RPMI8226 (cell line): ENCODE measurements around the gene LRP8.

ENCODE experiments used
- DNase-seq: peaks from one replicate; pipeline ENCODE4 v3.0.0-alpha.2; 2015

Gene LRP8

GRCh38 chr1:53339736-53340635 is 12.1 kb upstream of the LRP8 start:
- DNase-seq = no peak

- DNase-seq = no peak
Observed at GRCh38 chr1:53338423-53338822, 10.6 kb upstream of the LRP8 start.

- DNase-seq = no peak
Observed at GRCh38 chr1:53337499-53337898, 9.6 kb upstream of the LRP8 start.

GRCh38 chr1:53336146-53336545 is 8.3 kb upstream of the LRP8 start:
- DNase-seq = no peak

DNA sequence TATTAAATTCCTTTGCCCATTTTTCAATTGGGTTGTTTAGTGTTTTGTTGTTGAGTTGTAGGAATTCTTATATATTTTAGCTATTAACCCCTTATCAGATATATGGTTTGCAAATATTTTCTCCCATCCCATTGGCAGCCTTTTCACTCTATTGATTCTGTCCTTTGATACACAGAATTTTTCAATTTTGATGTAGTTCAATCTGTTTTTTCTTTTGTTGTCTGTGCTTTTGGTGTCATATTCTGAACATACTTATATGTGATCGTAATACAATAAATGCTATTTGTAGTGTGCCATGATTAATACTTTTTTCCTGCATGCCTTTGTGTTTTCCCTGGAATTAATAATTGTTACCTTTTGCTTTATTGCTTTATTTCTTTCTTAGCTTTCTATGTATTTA is 7.8 kb upstream of the LRP8 start:
- no peak for DNase-seq

- DNase-seq = no peak
Observed at GRCh38 chr1:53334781-53335180, 6.9 kb upstream of the LRP8 start.

GRCh38 chr1:53334312-53334711 is 6.4 kb upstream of the LRP8 start:
- no peak for DNase-seq

DNA sequence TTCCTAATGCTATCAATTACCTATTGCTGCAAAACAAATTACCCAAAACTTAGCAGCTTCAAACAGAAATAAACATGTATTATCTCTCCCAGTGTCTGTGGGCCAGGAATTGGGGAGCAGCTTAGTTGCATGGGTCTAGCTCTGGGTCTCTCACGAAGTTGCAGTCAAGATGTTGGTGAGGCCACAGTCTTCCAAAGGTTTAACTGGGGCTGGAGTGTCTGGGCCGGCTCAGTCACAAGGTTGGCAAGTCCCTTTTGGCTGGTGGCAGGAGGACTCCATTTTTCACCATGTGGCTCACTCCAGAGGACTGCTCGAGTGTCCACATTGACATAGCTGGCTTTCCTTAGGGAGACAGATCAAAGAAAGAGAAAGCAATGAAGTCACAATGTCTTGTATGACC is 5.0 kb upstream of the LRP8 start:
- no peak for DNase-seq

DNA sequence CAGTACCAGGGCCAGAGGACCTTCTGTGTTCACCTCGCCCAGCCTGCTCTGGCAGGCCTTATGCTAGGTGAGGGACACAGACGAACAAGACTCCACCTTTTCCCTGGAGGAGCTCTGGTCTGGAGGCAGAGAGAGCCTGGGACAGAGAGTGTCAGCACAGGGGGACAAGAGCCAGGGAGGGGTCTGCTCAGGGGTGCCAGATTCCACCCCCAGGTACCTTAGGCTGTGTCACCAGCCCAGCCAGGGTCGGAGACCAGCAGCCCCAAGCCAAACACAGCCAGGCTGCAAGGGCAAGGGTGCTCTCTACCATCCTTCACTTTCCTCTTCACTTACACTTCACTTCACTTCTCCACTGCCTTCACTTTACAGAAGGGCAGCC is 4.3 kb upstream of the LRP8 start:
- DNase-seq = no peak

GRCh38 chr1:53331446-53332185 is 3.7 kb upstream of the LRP8 start:
- no peak for DNase-seq

- no peak for DNase-seq
Observed at GRCh38 chr1:53330819-53331218, 2.9 kb upstream of the LRP8 start.

- peak; percentile 75 for DNase-seq
Observed at GRCh38 chr1:53328541-53329499, 950 bp upstream of the LRP8 start.

DNA sequence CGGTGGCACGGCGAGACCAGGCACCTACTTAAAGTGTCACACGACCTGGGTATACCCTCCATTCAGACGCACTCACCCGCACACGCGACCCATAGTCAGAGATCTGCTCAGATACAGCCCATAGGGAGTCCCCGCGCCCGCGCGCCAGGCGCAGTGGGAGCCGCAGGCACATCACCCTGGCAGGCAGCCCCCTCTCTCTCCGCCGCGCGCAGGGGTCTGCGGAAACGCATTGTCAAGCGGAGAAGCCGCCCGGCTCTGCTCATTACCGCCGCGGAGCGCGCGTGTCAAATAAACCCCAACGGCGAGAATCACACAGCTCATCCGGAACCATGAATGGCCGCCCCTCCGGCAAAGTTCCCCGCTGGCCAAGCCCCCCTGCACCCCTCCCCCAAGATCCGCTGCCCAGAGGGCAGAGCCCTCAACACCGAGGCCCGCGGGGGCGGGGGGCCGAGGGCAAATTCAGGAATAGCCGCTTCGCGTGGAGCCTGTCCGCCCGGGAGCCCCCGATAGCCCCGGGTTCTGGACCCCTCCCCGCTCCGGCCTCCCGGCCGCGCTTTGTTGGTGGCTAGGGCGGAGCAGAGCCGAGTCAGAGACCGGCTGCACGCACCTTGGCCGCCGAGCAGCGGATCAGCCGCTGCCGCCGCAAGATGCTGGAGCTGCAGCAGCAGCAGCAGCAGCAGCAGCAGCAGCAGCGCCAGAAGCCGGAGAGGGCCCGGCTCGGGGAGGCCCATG is 522 bp downstream of the LRP8 start:
- DNase-seq = peak; percentile 69

GRCh38 chr1:53326598-53327181 is 1.2 kb downstream of the LRP8 start:
- DNase-seq = peak; percentile 85

DNA sequence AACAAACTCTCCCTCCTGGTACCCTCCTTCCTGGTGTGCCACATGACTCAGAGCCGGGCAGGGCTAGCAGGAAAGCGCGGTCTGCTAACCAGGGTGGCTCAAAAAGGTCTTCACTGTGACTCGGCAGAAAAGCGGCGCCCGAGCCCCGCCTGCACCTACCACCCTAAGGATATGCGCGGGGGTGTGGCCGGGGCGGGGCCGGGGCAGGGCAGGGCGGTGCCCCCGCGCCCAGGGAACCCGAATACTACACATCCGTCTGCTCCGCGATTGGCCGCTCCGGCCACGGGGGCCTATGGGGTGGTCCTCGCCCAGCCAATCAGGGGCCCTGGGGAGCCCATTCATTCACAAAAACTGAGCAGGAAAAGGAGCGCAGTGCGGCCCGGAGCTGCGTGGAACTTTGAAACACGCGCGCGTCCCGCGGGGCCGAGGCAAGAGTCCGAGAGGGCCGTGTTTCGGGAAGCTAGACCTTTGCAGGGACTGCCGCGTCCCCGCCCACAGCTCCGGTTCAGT is 1.7 kb downstream of the LRP8 start:
- DNase-seq = peak; percentile 98

GRCh38 chr1:53325326-53326087 is 2.4 kb downstream of the LRP8 start:
- peak; percentile 51 for DNase-seq

DNA sequence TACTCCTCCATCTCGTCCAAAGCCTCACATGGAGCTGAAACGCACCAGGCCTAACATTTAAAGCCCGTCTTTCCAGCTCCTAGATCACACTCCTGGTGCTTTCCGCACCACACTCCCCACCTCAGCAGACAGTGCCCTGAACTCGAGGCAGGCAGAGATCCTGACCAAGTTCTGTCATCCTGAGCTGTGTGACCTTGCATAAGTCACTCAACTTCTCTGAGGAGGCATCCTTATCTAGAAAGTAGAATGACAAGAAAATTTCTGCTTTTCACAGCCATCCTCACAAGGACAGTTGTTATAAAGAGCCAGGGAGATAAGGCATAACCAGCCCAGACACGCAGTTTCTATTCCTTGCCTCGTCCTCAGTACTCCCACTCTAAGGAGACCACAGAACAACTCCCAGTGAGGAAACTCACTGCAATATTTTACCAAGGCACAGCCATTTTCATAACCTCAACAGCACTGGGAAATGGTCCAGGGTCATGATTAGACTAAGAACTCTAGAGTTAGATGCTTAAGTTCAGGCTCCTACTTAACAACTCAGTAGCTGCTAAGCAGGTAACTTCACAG is 3.1 kb downstream of the LRP8 start:
- DNase-seq = no peak

DNA sequence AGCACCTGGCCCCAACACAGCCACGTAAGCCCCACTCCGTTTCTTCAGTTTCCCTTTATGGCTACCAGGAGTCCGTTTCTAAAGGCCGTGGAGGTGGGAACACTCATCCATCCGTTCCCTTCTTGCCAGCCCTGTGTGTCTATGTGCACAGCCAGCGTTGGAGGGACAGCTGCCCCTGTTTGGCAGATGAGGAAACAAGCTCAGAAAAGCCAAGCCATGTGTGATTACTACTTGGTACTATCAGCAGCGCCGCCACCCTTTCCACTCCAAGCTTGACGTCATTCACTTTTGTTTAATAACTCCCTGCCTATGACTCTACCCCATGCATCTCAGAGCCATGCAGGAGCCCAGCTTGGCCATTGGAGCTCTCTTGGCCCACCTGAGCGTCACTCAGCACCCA is 3.5 kb downstream of the LRP8 start:
- DNase-seq = no peak

- DNase-seq = no peak
Observed at GRCh38 chr1:53323316-53323715, 4.6 kb downstream of the LRP8 start.

DNA sequence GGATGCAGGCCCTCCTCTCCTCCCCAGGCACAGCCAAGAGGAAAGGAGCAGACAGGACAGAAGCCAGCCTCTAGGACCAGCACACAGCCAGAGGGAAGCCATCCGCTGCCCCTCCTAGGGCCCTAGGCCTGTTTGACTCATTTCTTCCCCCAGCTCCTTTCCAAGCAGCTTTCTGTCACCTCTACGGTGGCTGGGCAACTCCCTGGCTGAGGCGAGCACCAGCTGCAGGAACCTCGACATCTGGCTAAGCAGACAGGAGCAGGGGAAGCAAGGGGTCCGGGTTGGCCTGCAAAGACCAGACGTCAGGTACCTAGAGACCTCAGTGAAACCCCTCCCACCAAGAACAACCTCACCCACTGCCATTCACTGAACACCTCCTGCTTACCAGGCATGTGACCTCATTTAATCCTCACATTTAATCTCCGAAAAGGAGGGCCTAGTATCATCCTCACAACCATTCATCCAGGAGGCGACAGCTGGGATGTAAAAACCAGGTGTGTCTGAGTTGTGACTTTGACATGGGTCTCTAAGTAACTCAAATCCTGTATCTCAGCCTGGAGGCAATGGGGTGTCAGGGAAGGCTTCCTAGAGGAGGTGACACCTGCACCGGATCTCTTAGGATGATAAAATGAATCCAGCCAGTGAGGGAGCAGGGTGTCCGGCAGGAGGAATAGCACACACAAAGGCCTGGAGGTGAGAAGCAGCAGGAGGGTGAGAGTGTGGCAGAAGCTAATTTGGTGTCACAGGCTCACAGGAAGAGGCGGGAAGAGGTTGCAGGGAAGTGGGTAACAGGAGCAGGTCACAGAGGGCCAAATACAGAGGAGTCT is 5.9 kb downstream of the LRP8 start:
- DNase-seq = no peak
